Fibroblast of the aortic adventitia (primary cell): ENCODE measurements around the gene AVPR2. TPM values are rescaled to one million over a fixed set of nuclear protein-coding genes. Genes with fewer than 3 reads are reported as not detected.

ENCODE experiments used
- DNase-seq: peaks from one replicate; pipeline ENCODE4 v3.0.0-alpha.2; 2010; ENCODE audit warnings: low read depth
- H3K4me3 ChIP-seq: 2 replicates; pipeline ENCODE4 v1.5.1; 2011; ENCODE audit warnings: low read depth, mild to moderate bottlenecking, control low read depth, low read length, moderate library complexity
- total RNA-seq: library from RNA; depleted of rRNA; stranded (reverse); fragments of >200 nt; gene quantifications from 2 replicates; pipeline ENCODE4 v1.2.3, GENCODE V29; 2012; ENCODE audit warnings: low replicate concordance
- TF ChIP-seq, protein P1 (sequence below): IDR thresholded peaks from 2 replicates; pipeline ENCODE4 v1.5.1; 2011; ENCODE audit warnings: mild to moderate bottlenecking, low read length, control low read depth, inconsistent platforms; ENCODE audit not compliant: insufficient read depth

The AVPR2 gene
- total RNA-seq, 1 donor = not detected

DNA sequence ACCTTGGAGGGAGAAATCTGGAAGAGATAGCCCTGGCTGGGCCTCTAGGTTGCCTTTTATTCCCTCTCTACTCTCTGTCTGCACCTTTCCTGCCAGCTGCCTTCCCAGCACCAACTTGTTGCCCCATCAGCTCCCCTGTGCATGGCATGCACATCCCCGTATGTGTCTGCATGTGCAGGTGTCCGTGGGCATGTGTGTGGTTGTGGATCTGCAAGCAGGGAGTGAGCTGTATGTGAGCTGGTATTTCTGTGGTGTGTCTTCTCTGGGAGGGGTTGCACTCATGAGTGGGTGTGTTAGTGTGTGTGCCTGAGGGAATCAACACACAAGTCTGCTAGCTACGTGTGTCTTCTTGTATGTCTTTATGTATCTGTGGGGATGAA is 28.4 kb upstream of the AVPR2 start:
- DNase-seq = no peak
- TF ChIP-seq, protein P1, sequence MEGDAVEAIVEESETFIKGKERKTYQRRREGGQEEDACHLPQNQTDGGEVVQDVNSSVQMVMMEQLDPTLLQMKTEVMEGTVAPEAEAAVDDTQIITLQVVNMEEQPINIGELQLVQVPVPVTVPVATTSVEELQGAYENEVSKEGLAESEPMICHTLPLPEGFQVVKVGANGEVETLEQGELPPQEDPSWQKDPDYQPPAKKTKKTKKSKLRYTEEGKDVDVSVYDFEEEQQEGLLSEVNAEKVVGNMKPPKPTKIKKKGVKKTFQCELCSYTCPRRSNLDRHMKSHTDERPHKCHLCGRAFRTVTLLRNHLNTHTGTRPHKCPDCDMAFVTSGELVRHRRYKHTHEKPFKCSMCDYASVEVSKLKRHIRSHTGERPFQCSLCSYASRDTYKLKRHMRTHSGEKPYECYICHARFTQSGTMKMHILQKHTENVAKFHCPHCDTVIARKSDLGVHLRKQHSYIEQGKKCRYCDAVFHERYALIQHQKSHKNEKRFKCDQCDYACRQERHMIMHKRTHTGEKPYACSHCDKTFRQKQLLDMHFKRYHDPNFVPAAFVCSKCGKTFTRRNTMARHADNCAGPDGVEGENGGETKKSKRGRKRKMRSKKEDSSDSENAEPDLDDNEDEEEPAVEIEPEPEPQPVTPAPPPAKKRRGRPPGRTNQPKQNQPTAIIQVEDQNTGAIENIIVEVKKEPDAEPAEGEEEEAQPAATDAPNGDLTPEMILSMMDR = no peak

DNA sequence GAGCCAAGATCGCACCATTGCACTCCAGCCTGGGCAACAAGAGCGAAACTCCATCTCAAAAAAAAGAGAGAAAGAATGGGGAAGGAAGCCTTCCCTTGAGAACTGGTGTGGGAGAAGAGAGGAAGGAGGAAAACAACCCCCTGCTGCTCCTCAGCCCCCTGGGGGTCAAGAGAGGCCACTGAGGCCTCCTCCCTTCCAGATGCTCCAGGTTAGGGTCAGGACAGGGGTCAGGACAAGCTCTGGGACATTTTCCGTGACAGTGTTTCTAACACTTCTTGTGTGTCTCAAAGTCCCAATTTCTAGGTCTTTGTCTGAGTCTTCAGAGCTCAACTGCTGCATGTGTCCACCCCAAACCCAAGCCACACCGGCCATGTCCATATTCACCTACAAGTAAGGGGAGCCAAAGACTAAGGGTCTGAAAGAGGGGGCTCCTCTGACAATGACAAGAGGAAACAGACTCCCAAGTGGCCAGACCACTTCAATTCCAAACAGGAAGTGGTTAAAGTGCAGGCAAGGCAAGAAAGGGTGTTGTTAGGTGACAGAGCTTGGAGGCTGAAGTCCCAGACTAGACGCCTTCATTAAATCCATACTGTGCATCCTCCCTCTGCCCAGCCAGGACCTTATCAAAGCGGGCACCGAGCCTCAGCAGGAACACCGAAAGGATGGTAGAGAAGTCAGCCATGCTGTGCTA is 26.8 kb upstream of the AVPR2 start:
- DNase-seq = no peak
- no peak overlapping the region for H3K4me3 ChIP-seq
- TF ChIP-seq, protein P1 = no peak

More for the DNA sequence above, 28.4 kb upstream of the AVPR2 start:
- no peak overlapping the region for H3K4me3 ChIP-seq

DNA sequence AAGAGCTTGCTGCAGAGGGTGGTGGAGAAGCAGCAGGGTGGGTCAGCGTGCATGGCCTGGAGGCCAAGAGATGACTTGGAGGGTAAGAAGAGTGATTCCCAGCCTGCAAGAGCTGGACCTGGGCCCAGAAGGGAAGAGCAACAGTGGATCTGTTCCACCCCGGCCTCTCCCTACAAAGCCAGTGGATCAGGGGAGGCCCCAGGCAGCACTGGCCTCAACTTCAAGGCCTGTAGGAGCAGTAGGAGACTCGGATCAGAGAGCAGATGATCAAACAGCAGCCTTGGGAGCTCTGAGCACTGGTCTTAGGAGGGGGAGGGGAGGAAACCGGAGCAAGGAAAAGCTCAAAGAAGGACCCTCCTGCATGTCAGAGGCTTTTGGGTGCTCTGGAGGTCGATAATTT is 26.1 kb upstream of the AVPR2 start:
- H3K4me3 ChIP-seq = no peak overlapping the region
- DNase-seq = no peak
- TF ChIP-seq, protein P1 = no peak

DNA sequence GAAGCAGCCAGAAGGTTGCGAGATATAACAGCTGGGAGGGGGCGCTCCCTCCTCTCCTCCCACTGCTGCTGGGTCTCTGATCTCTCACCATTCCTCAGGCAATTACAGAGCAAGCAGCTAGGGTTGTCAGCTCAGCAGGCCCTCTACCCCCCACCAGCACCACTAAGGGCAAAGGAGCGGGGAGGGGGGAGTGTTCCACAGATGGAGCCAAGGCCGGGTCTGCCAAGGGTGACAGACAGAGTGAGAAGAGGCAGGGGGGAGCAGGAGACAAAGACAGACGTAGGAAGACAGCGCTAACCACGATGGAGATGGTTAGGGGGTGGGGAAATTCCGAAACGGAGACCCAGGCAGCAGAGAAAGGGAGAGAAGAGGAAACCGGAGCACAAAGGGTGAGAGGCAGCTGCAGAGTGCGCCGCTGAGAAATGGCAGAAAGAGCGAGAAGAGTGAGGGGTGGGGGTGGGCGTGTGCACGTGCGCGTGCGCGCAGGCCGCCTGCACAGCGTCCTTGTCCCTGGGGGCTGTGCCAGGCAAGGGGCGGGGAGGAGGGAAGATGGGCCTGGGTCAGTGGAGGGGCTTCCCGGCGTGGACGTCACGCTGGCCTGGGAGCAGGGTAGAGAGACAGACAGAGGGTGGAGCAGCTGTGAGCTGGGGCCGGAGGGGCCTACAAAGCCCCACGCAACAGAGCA is 25.4 kb upstream of the AVPR2 start:
- H3K4me3 ChIP-seq = no peak overlapping the region
- TF ChIP-seq, protein P1 = no peak
- DNase-seq = no peak

DNA sequence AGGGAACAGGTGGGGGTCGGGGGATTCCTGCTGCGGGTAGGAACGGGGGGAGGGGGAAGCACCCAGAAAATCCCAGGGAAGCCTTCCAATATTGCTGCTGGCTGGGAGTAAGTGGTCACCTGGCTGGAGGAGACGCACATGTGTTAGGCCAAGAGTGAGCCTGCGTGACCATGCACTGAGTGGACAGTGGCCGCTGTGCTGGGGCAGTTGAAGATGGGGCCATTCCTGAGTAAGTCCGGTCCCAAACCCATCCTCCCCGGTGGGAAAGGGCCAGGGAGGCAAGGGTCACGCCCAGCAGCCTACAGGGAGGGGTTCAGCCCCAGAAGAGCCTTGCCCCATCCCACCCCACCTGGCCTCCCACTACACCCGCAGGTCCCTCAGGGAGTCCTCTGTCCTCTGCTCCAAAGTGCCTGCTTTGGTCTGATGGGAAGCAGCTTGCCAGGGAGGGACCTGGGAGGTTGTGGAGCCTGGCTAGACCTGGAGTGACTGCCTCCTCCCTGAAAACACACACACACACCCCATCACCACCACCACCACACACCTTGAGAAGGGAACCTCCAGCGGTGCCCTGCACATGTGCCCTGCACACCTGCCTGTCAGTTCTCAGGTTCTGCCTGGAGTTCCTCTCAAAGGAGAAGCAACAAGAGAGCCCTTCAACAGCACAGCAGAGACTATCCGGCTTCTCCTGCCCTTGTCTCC is 24.6 kb upstream of the AVPR2 start:
- TF ChIP-seq, protein P1 = no peak
- H3K4me3 ChIP-seq = no peak overlapping the region
- DNase-seq = no peak

DNA sequence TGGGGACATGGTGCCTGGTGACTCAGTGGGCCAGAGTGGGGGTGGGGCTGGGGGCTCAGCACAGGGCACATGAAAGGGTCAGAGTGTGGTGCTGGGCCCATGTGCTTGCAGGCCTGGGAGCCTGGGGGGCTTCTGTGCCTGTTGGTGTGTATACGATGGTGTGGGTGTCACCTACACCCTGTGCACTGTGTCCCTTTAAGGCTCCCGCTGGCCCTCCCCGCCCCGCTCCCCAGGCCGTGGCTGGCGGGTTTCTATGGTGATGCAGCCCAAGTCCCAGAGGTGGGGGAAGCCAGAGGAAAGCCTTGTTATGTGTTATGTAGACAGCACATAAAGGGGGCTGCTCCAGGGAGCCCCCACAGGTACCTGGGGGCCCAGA is 24.0 kb upstream of the AVPR2 start:
- H3K4me3 ChIP-seq = no peak overlapping the region
- TF ChIP-seq, protein P1 = no peak
- DNase-seq = no peak
